A549 (cell line): ENCODE measurements around the gene ADAMTSL3.
"Not testable (repeated sequence)": the region's sequence is repeated elsewhere in the genome, so short reads cannot be mapped to it uniquely, and the experiment has no call there.

Experiments
- CTCF ChIP-seq: fragments of >200 bp; sonication (Bioruptor Twin); formaldehyde crosslinking; IDR thresholded peaks from 3 replicates; pipeline ENCODE4 v1.5.1; 2016
- EP300 ChIP-seq, 2 experiments: fragments of >200 bp; sonication (Bioruptor Twin); formaldehyde crosslinking; IDR thresholded peaks; 2 replicates in 1 of 2; 3 replicates in 1 of 2; pipeline ENCODE4 v1.6.1; 2016 to 2017
- HEYL ChIP-seq: fragments of 250-450 bp; sonication (Bioruptor Pico); IDR thresholded peaks from 2 replicates; pipeline ENCODE4 v1.8.0; 2021; ENCODE audit warnings: mild to moderate bottlenecking, moderate library complexity
- HOXB5 ChIP-seq: fragments of 250-450 bp; sonication (Bioruptor Pico); IDR thresholded peaks from 2 replicates; pipeline ENCODE4 v1.5.0; 2020; ENCODE audit warnings: mild to moderate bottlenecking, moderate library complexity
- JUN ChIP-seq, 2 experiments: fragments of >200 bp; sonication (Bioruptor Twin); formaldehyde crosslinking; IDR thresholded peaks; 2 replicates in 1 of 2; 3 replicates in 1 of 2; pipeline ENCODE4 v1.6.1; 2016 to 2017
- MAX ChIP-seq: IDR thresholded peaks from 2 replicates; pipeline ENCODE4 v1.6.1; 2012
- NPAS2 ChIP-seq: fragments of 250-450 bp; sonication (Bioruptor Pico); IDR thresholded peaks from 2 replicates; pipeline ENCODE4 v1.8.0; 2022; ENCODE audit warnings: mild to moderate bottlenecking, moderate library complexity, borderline replicate concordance
- POLR2A ChIP-seq: IDR thresholded peaks from 2 replicates; pipeline ENCODE4 v1.6.1; 2012; ENCODE audit warnings: mild to moderate bottlenecking, low read length
- RAD21 ChIP-seq, 2 experiments: fragments of >200 bp in 1 of 2; sonication (Bioruptor Twin) in 1 of 2; formaldehyde crosslinking in 1 of 2; IDR thresholded peaks in 1 of 2; conservative IDR thresholded peaks in 1 of 2; 2 replicates in 1 of 2; 3 replicates in 1 of 2; pipeline ENCODE4 v1.6.1; 2012 to 2018; ENCODE audit warnings: inconsistent platforms in 1 of 2
- RCOR1 ChIP-seq: fragments of 150-350 bp; IDR thresholded peaks from 2 replicates; pipeline ENCODE4 v1.6.1; 2014; ENCODE audit warnings: antibody characterized with exemption, low read length, low read depth
- RFX5 ChIP-seq: fragments of 450-650 bp; IDR thresholded peaks from 2 replicates; pipeline ENCODE4 v1.7.1; 2014; ENCODE audit warnings: antibody characterized with exemption, mild to moderate bottlenecking, moderate library complexity
- SMC3 ChIP-seq: fragments of >200 bp; sonication (Bioruptor Twin); formaldehyde crosslinking; IDR thresholded peaks from 3 replicates; pipeline ENCODE4 v1.6.1; 2018; ENCODE audit warnings: inconsistent platforms
- USF2 ChIP-seq: fragments of 450-650 bp; IDR thresholded peaks from 2 replicates; pipeline ENCODE4 v1.6.1; 2014; ENCODE audit warnings: antibody characterized with exemption
- ZC3H11A ChIP-seq: fragments of 450-650 bp; IDR thresholded peaks from 2 replicates; pipeline ENCODE4 v1.6.1; 2014; ENCODE audit warnings: antibody characterized with exemption, mild to moderate bottlenecking

DNA sequence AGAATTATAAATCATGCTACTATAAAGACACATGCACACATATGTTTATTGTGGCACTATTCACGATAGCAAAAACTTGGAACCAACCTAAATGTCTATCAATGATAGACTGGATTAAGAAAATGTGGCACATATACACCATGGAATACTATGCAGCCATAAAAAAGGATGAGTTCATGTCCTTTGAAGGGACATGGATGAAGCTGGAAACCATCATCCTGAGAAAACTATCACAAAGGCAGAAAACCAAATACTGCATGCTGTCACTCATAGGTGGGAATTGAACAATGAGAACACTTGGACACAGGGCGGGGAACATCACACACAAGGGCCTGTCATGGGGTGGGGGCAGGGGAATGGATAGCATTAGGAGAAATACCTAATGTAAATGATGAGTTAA, 424.1 kb downstream of the ADAMTSL3 start:
- TF ChIP-seq POLR2A; CTCF; HEYL (CRISPR knock-in tag); NPAS2 (CRISPR knock-in tag); RAD21 (conservative IDR thresholded peaks at IDR 0.05 in 1 of 2, IDR thresholded peaks at IDR 0.05 in 1 of 2); MAX; EP300 (IDR thresholded peaks at IDR 0.05); RFX5; ZC3H11A; SMC3; RCOR1; USF2; HOXB5 (CRISPR knock-in tag); JUN (IDR thresholded peaks at IDR 0.05): not testable (repeated sequence)
